ENCODE results near the gene WDR7.
"Not testable (repeated sequence)": the region's sequence is repeated elsewhere in the genome, so short reads cannot be mapped to it uniquely, and the experiment has no call there.

WDR7 gene

GRCh38 chr18:56654280-56654679, 3.1 kb downstream of the WDR7 start:
- DNase-seq (ENCODE audit: low spot score), result not testable (repeated sequence)

- no peak for DNase-seq (ENCODE audit: low spot score)
Observed at GRCh38 chr18:56658261-56658660, 7.1 kb downstream of the WDR7 start.

- no peak for DNase-seq (ENCODE audit: low spot score)
Observed at GRCh38 chr18:56659111-56659510, 8.0 kb downstream of the WDR7 start.

GRCh38 chr18:56660655-56661054, 9.5 kb downstream of the WDR7 start:
- no peak for DNase-seq (ENCODE audit: low spot score)

GRCh38 chr18:56661360-56662062, 10.4 kb downstream of the WDR7 start:
- no peak for DNase-seq (ENCODE audit: low spot score)

GRCh38 chr18:56662063-56662408, 10.9 kb downstream of the WDR7 start:
- no peak for DNase-seq (ENCODE audit: low spot score)

GRCh38 chr18:56662502-56662901, 11.3 kb downstream of the WDR7 start:
- DNase-seq (ENCODE audit: low spot score), result no peak

GRCh38 chr18:56662902-56663301, 11.7 kb downstream of the WDR7 start:
- no peak for DNase-seq (ENCODE audit: low spot score)

- DNase-seq (ENCODE audit: low spot score), result no peak
Observed at GRCh38 chr18:56672391-56672790, 21.2 kb downstream of the WDR7 start.

- DNase-seq (ENCODE audit: low spot score), result no peak
Observed at GRCh38 chr18:56672981-56673380, 21.8 kb downstream of the WDR7 start.

GRCh38 chr18:56676639-56677038, 25.5 kb downstream of the WDR7 start:
- no peak for DNase-seq (ENCODE audit: low spot score)

- DNase-seq (ENCODE audit: low spot score), result no peak
Observed at GRCh38 chr18:56678836-56679565, 27.8 kb downstream of the WDR7 start.

GRCh38 chr18:56684277-56684676, 33.1 kb downstream of the WDR7 start:
- DNase-seq (ENCODE audit: low spot score), result no peak

GRCh38 chr18:56691530-56691929, 40.4 kb downstream of the WDR7 start:
- no peak for DNase-seq (ENCODE audit: low spot score)

- DNase-seq (ENCODE audit: low spot score), result no peak
Observed at GRCh38 chr18:56696966-56697365, 45.8 kb downstream of the WDR7 start.

GRCh38 chr18:56702946-56703345, 51.8 kb downstream of the WDR7 start:
- DNase-seq (ENCODE audit: low spot score), result peak; percentile 64

- DNase-seq (ENCODE audit: low spot score), result peak; percentile 80
Observed at GRCh38 chr18:56709463-56709862, 58.3 kb downstream of the WDR7 start.

- no peak for DNase-seq (ENCODE audit: low spot score)
Observed at GRCh38 chr18:56711708-56712445, 60.7 kb downstream of the WDR7 start.

- no peak for DNase-seq (ENCODE audit: low spot score)
Observed at GRCh38 chr18:56712761-56713160, 61.6 kb downstream of the WDR7 start.

GRCh38 chr18:56715121-56715520, 64.0 kb downstream of the WDR7 start:
- DNase-seq (ENCODE audit: low spot score), result no peak

- DNase-seq (ENCODE audit: low spot score), result no peak
Observed at GRCh38 chr18:56716692-56717146, 65.6 kb downstream of the WDR7 start.

GRCh38 chr18:56721031-56721430, 69.9 kb downstream of the WDR7 start:
- no peak for DNase-seq (ENCODE audit: low spot score)

- DNase-seq (ENCODE audit: low spot score), result no peak
Observed at GRCh38 chr18:56721491-56721890, 70.3 kb downstream of the WDR7 start.

All from SW480 (cell line).